ENCODE measurements around the gene SPRYD3.

Gene SPRYD3

GRCh38 chr12:53078425-53079225 lies 565 bp downstream of the SPRYD3 start:
- DNase-seq (ENCODE audit: extremely low read depth in 1 of 2, low read depth in 1 of 2), result no peak

GRCh38 chr12:53077030-53077429 lies 2.2 kb downstream of the SPRYD3 start:
- DNase-seq (ENCODE audit: extremely low read depth in 1 of 2, low read depth in 1 of 2), result no peak

- DNase-seq (ENCODE audit: extremely low read depth in 1 of 2, low read depth in 1 of 2), result no peak
Observed at GRCh38 chr12:53076461-53076860, 2.7 kb downstream of the SPRYD3 start.

- no peak for DNase-seq (ENCODE audit: extremely low read depth in 1 of 2, low read depth in 1 of 2)
Observed at GRCh38 chr12:53074999-53075370, 4.2 kb downstream of the SPRYD3 start.

GRCh38 chr12:53074283-53074998 lies 4.7 kb downstream of the SPRYD3 start:
- no peak for DNase-seq (ENCODE audit: extremely low read depth in 1 of 2, low read depth in 1 of 2)

GRCh38 chr12:53073881-53074280 lies 5.3 kb downstream of the SPRYD3 start:
- DNase-seq (ENCODE audit: extremely low read depth in 1 of 2, low read depth in 1 of 2), result no peak

- no peak for DNase-seq (ENCODE audit: extremely low read depth in 1 of 2, low read depth in 1 of 2)
Observed at GRCh38 chr12:53071591-53072551, 7.3 kb downstream of the SPRYD3 start.

GRCh38 chr12:53070877-53071492 lies 8.2 kb downstream of the SPRYD3 start:
- DNase-seq (ENCODE audit: extremely low read depth in 1 of 2, low read depth in 1 of 2), result no peak

GRCh38 chr12:53069621-53070410 lies 9.4 kb downstream of the SPRYD3 start:
- no peak for DNase-seq (ENCODE audit: extremely low read depth in 1 of 2, low read depth in 1 of 2)

GRCh38 chr12:53068811-53069585 lies 10.2 kb downstream of the SPRYD3 start:
- DNase-seq (ENCODE audit: extremely low read depth in 1 of 2, low read depth in 1 of 2), result no peak

- no peak for DNase-seq (ENCODE audit: extremely low read depth in 1 of 2, low read depth in 1 of 2)
Observed at GRCh38 chr12:53067993-53068770, 11.0 kb downstream of the SPRYD3 start.

- DNase-seq (ENCODE audit: extremely low read depth in 1 of 2, low read depth in 1 of 2), result no peak
Observed at GRCh38 chr12:53067074-53067992, 11.9 kb downstream of the SPRYD3 start.

- DNase-seq (ENCODE audit: extremely low read depth in 1 of 2, low read depth in 1 of 2), result peak in 1 of 2 donors; percentile 31
Observed at GRCh38 chr12:53065975-53066931, 12.9 kb downstream of the SPRYD3 start.

GRCh38 chr12:53065470-53065869 lies 13.7 kb downstream of the SPRYD3 start:
- no peak for DNase-seq (ENCODE audit: extremely low read depth in 1 of 2, low read depth in 1 of 2)

GRCh38 chr12:53064613-53065436 lies 14.4 kb downstream of the SPRYD3 start:
- DNase-seq (ENCODE audit: extremely low read depth in 1 of 2, low read depth in 1 of 2), result no peak
